COLO668 (cell line): ENCODE data around the gene ANP32E.

ENCODE experiments used
- DNase-seq: peaks from one replicate; lab custom pipeline; 2025; ENCODE audit not compliant: unreplicated experiment; lab: John Stamatoyannopoulos, UW

The ANP32E gene

DNA sequence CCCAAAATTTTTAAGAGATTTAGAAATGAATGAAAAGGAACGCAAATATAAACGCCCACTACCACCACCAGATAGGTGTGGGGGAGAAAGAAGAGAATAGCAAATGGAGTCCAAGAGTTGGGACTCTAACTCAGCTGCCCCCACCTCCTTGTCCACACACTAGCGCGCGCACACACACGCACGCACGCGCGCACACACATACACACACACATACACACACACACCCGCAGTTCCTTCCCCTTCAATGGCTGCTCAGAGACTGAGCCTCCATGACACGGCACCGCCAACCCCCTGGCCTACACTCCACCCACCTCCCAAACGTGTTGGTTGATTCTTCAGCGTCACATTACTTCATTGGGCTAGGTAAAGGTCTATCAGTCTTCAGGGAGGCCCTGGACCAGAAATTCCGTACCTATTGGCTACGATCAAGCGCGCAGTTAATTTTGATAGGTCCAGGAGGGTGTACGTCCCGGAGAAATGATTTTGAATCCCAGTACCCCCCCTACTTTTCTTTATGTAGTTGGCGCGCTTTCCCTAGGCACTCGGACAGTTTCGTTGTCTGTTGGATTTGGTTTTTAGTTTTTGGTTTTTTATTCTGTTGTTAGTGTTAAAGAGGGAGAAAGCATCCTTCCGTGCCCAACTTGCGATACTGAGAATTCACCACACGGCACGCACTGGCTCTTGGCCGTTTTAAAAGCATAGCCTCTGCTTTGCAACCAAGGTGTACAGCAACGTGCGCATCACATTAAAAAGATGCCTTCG, at the start of gene ANP32E:
TSS of gene ANP32E (minus strand) at position 261 of the 762 bp plus-strand sequence. CDS start 326 bp downstream, outside the sequence.
- DNase-seq, result peak; percentile 96

DNA sequence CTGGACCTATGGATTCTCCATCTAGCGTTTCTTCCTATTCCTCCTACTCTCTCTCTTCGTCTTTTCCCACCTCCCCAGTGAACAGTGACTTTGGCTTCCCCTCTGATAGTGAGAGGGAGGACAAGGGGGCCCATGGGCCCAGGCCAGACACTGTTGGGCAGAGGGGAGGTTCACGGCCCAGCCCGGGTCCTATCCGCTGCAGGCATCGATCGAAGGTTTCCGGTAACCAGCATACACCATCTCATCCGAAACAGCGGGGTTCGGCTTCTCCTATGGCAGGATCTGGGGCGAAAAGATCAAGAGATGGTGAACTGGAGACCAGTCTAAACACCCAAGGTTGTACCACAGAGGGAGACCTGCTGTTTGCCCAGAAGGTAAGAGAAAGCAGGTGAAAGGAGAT, 47.3 kb upstream of the ANP32E start:
- no peak for DNase-seq

DNA sequence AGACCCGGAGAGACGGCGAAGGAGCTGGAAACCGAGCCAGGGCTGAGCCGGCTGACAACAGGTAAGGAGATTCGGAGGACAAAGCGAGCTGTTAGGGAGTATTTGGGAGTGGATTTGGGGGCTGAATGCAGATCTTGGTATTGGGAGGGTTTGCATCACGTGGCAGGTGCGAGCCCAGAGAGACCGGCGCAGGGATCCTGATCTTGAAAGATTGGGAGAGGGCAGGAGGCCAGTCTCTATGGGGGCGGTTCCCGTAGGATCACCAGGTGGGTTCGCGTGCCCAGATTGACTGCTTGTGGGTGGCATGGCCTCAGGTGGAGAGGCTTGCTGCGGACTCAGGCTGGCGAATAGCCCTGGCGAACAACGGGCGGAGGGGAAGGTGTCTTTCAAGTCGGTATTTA, 46.6 kb upstream of the ANP32E start:
- no peak for DNase-seq

- DNase-seq, result peak; percentile 92
Measured at GRCh38 chr1:150281758-150282557, 46.0 kb upstream of the ANP32E start, which contains the start of gene CIART. Gene CIART (plus strand): TSS chr1:150282554. CDS start chr1:150283268, 714 bp downstream.

- DNase-seq, result peak; percentile 66
Measured at GRCh38 chr1:150281221-150281757, 45.4 kb upstream of the ANP32E start.

GRCh38 chr1:150280138-150280707, 44.3 kb upstream of the ANP32E start:
- DNase-seq, result no peak

DNA sequence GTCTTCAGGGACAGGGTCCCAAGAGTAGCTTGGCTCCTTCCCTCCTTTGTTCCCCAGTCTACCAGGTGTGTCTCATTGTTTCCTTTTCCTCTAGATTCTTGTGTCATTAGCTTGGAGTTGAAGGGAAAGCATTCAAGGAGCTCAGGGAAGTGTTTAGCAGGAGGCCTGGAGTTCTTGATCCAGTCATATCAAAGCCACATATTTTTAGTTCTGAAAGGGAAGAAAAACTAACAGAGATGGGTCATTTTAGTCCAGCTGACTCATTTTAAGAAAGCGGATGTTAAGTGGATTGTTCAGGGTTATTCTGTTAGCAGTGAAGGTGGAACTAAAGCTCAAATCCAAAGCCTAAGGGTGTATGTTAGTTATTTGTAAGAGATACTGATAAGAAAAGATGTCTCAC, 37.4 kb upstream of the ANP32E start:
- DNase-seq, result no peak

DNA sequence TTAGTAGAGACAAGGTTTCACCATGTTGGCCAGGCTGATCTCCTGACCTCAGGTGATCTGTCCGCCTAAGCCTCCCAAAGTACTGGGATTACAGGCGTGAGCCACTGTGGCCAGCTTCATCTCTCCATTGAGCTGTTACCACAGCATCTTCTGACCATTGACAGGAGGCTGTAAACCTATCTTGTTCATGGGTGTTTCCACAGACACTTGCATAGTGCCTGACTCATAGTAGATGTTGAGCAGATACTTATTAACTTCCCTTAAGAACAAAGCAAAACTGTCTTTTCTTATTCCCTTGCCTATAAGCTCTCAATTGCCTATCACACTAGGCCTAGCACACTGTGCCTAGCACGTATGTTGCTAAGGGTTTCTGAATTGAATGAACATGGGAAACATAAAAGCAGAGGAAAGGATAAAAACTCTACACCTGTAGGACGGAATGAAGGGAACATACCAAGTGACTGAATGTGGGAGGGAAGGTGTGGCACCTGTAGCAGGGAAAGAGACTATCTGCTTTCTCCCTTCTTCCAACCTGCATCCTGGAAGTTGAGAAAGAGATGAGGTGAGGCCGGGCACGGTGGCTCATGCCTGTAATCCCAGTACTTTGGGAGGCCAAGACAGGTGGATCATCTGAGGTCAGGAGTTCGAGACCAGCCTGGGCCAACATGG, 35.5 kb upstream of the ANP32E start:
- no peak for DNase-seq

DNA sequence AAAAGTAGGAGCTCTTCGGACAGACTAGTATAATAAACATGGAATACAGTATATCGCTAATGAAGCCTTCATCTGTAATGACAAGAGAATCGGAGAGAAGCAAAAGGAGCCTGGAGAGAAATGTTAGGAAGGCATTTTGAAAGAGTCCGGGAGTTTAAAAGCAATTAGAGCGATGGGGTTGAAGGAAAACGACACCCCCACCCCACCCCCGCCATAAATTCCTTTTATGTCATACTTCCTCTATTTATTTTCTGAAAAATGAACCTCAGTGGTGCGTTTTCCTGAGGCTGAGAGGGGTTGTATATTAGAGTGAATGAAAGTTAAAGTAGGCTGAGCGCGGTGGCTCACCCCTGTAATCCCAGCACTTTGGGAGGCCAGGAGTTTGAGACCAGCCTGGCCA, 33.5 kb upstream of the ANP32E start:
- no peak for DNase-seq

- DNase-seq, result peak; percentile 97
Measured at GRCh38 chr1:150268705-150269403, 32.9 kb upstream of the ANP32E start, which contains the start of gene APH1A. Gene APH1A (minus strand): TSS chr1:150269016. CDS start chr1:150268810, 206 bp downstream.

GRCh38 chr1:150268340-150268704, 32.4 kb upstream of the ANP32E start:
- peak; percentile 42 for DNase-seq

- no peak for DNase-seq
Measured at GRCh38 chr1:150267896-150268295, 32.0 kb upstream of the ANP32E start.

GRCh38 chr1:150263549-150263948, 27.6 kb upstream of the ANP32E start:
- DNase-seq, result no peak

DNA sequence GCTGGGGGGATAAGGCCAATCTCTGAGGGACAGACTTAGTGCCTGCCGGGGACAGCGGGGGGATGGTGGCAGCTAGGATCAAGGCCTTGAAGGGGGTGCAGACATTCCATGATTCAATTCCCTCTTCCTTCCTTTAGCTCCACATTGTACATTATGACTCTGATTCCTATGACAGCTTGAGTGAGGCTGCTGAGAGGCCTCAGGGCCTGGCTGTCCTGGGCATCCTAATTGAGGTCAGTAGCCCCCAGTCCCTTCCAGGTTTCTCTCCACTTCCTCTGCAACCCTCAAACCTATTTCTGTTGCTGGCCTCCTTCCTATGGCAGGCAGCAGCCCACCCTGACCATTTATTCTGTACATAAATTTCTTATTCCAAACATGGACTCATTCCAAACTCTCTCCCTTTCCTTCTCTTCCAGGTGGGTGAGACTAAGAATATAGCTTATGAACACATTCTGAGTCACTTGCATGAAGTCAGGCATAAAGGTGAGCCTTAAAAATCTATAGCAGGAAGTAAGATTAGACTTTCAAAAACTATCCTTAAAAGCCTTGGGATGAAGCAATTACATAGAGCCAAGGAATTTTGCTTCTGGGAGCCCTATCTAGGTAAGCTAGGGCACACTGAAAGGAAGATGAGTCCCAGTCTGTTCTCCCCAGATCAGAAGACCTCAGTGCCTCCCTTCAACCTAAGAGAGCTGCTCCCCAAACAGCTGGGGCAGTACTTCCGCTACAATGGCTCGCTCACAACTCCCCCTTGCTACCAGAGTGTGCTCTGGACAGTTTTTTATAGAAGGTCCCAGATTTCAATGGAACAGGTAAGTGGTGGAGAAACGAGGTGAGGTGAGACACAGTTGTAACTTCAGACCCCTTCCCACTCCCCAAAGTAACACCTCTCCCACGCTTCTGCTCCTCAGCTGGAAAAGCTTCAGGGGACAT, 26.7 kb upstream of the ANP32E start:
- DNase-seq, result no peak

DNA sequence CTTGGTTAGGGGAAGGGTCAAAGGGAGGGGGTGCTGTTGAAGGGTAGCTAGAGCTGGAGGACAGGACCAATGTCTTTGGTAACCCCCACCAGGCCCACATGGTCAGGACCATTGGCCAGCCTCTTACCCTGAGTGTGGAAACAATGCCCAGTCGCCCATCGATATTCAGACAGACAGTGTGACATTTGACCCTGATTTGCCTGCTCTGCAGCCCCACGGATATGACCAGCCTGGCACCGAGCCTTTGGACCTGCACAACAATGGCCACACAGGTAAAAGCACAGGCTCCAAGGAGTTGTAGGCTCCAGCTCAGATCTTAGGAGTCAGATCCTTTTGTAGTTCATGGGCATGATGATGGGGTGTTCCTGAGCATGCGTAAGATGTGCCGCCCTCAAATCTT, 25.5 kb upstream of the ANP32E start:
- no peak for DNase-seq

DNA sequence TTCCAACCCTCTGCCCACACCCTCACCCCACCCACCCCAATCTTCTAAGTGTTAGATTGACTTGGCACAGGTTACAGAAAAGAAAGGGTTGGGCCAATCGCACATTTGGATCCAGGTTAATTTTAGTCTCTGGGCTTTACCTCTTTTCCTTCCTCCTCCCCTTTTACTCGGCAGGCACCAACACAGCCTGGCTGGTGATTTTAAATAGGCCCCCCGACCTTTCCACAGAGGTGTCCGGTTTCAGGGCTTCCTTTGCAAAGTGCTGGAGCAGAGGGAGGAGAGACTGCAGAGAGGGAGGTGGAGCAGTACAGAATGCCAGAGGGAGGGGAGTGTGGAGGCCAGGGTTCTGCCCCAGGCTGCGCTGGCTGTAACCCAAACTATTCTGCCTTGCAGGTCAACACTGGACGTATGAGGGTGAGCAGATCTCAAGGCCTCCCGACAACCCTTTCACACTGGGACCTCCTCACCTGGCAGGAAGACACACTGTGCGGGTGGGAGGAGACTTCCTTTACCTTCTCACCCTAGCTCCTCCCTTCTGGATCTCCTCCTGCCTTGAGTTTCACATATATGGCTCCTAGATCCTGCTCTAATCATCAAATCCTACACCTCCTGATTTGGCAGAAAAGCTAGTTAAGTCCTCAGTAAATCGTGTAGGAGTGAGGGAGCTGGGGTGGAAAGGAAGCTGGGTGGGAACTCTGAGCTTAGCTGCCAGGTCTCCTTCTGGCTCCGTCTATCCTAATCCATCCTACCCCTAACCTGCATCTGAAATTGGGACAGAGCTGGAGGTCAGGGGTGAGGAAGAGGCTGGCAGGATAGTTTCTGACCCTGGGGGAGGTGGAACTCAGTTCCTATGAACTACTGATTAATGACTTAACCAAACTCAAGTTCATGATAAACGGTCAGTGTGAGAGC, 24.1 kb upstream of the ANP32E start:
- DNase-seq, result no peak

DNA sequence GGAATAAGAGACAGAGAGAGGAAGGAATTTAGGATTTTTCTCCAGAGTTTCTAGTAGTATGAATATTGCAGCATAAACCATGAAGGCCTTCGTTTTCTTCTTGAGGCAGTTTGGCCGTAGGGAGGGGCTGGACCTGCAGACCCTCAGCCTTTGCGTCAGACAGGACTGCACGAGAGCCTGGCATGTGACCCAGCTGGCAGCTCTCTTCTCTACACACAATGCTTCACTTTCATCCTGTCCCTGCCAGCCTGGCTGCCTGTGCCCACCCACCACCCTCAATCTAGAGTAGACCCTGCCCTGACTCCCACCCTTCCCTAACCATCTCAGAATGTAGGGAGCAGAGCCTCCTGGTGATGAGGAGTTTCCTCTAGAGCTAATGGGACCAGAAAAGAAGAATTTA, 23.3 kb upstream of the ANP32E start:
- no peak for DNase-seq
